Esophagus muscularis mucosa (tissue), 4 donors: ENCODE measurements around the gene CBX1.

Experiments
- EP300 ChIP-seq: sonication (generic); formaldehyde crosslinking; IDR thresholded peaks from one replicate; pipeline ENCODE4 v1.6.1; 2017; ENCODE audit warnings: antibody characterized with exemption
- POLR2A ChIP-seq: fragments of 450-650 bp; IDR thresholded peaks from one replicate; pipeline ENCODE4 v1.6.1; 2017; ENCODE audit warnings: antibody characterized with exemption, moderate library complexity, mild to moderate bottlenecking, low read depth
- TF ChIP-seq, protein P1 (sequence below), 3 experiments: fragments of 200-600 bp in 2 of 3; fragments of 450-650 bp in 1 of 3; sonication (generic) in 2 of 3; IDR thresholded peaks; one replicate each; pipeline ENCODE4 v1.5.1; 2017 to 2019; ENCODE audit warnings: antibody characterized with exemption in 3 of 3, mild to moderate bottlenecking in 2 of 3, moderate library complexity in 1 of 3

DNA sequence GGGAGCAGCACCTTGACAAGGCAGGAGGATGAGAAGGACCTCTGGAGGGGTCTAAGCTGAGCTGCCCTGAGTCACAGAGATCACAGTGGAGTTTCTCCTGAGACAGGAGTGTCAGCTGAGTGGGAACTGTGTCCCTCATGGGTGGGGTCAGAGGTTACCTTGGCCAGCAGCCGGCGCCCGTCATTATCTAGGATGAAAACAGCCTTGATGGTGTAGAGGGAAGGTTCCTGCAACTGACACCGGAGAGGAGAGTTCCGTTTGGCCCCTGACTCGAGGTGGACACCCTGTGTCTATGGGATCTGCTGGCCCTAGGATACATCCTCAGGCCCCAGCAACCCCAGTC is 64.6 kb downstream of the CBX1 start:
- no peak for TF ChIP-seq POLR2A
- TF ChIP-seq, protein P1, sequence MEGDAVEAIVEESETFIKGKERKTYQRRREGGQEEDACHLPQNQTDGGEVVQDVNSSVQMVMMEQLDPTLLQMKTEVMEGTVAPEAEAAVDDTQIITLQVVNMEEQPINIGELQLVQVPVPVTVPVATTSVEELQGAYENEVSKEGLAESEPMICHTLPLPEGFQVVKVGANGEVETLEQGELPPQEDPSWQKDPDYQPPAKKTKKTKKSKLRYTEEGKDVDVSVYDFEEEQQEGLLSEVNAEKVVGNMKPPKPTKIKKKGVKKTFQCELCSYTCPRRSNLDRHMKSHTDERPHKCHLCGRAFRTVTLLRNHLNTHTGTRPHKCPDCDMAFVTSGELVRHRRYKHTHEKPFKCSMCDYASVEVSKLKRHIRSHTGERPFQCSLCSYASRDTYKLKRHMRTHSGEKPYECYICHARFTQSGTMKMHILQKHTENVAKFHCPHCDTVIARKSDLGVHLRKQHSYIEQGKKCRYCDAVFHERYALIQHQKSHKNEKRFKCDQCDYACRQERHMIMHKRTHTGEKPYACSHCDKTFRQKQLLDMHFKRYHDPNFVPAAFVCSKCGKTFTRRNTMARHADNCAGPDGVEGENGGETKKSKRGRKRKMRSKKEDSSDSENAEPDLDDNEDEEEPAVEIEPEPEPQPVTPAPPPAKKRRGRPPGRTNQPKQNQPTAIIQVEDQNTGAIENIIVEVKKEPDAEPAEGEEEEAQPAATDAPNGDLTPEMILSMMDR (IDR thresholded peaks at IDR 0.05) = no peak
- TF ChIP-seq EP300 = no peak
